H1 (cell line): Measurements from ENCODE around the gene ZNF362. TPM values are rescaled to one million over a fixed set of nuclear protein-coding genes. Genes with fewer than 3 reads are reported as not detected.

ENCODE experiments used
- CTBP2 ChIP-seq: IDR thresholded peaks from 2 replicates; pipeline ENCODE4 v1.7.0; 2011; ENCODE audit warnings: borderline replicate concordance, mild to moderate bottlenecking, moderate library complexity, mixed read lengths, low read length; ENCODE audit not compliant: insufficient read depth, insufficient read length
- HDAC6 ChIP-seq: IDR thresholded peaks from one replicate; pipeline ENCODE4 v1.7.1; 2012; ENCODE audit warnings: low read depth, mild to moderate bottlenecking, inconsistent platforms, low read length, moderate library complexity
- JUND ChIP-seq: IDR thresholded peaks from 2 replicates; pipeline ENCODE4 v1.6.1; 2011; ENCODE audit warnings: mild to moderate bottlenecking, improper control_type of control experiment, low read length
- NRF1 ChIP-seq: IDR thresholded peaks from 2 replicates; pipeline ENCODE4 v1.6.1; 2011; ENCODE audit warnings: mild to moderate bottlenecking, low read depth, low read length, improper control_type of control experiment
- RFX5 ChIP-seq: IDR thresholded peaks from 2 replicates; pipeline ENCODE4 v1.6.1; 2011; ENCODE audit warnings: low read depth, low read length, improper control_type of control experiment, borderline replicate concordance
- SIN3A ChIP-seq, 2 experiments: IDR thresholded peaks in 1 of 2; conservative IDR thresholded peaks in 1 of 2; 2 replicates each; pipeline ENCODE4 v1.6.1; 2011 to 2012; ENCODE audit warnings: low read length in 2 of 2, improper control_type of control experiment in 1 of 2, low read depth in 1 of 2, mild to moderate bottlenecking in 1 of 2
- polyA plus RNA-seq, 7 experiments: library from polyadenylated mRNA; depleted of rRNA in 3 of 7; stranded (reverse) in 5 of 7; unstranded in 2 of 7; fragments of >200 nt in 5 of 7; fragments of 200-250 nt in 2 of 7; gene quantifications; 1 replicate in 5 of 7; 2 replicates in 1 of 7; 4 replicates in 1 of 7; pipeline versions ENCODE4 v1.2.1 to v1.2.3, GENCODE V29; 2011 to 2013; ENCODE audit warnings: missing spikeins in 2 of 7, mixed read lengths in 2 of 7
- total RNA-seq: library from RNA; stranded (reverse); fragmentation: NEBNext Ultra II Directional; extraction: Animal tissue kit (Norgen Biotek cat#: 25700); gene quantifications from 2 replicates; pipeline ENCODE4 v1.2.1, GENCODE V29; 2021
- TF ChIP-seq, protein P1 (sequence below), 3 experiments: IDR thresholded peaks; 1 replicate in 2 of 3; 2 replicates in 1 of 3; pipeline versions ENCODE4 v1.5.1 to v1.6.1; 2011; ENCODE audit warnings: low read length in 3 of 3, mild to moderate bottlenecking in 3 of 3, inconsistent platforms in 2 of 3, low read depth in 1 of 3, moderate library complexity in 1 of 3; ENCODE audit not compliant: insufficient read depth in 1 of 3; ENCODE audit errors: control extremely low read depth in 1 of 3

ZNF362 gene
- total and polyA plus RNA-seq, 2 of the 8 experiments (the other 6 are each of a cell fraction or from before 2014, with no cell fraction given) = 24.2 to 27.8 TPM

DNA sequence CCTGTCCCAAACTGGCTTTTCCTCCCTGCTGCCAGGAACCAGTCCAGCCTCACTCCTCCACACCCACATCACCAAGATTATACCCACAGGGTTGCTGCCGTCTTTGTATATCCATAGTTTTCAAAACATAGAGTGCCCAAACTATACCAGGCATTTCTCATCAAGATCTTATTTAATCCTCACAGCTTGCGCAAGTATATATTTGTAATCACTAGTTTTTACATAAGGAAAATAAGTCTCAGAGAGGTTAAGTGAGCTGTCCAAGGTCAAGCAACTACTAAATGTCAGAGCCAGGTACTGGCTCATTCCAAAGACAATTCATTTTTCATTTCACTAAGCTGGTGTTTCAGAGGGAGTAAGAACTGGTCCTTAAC lies 34.9 kb upstream of the ZNF362 start (continued):
- TF ChIP-seq, protein P1, sequence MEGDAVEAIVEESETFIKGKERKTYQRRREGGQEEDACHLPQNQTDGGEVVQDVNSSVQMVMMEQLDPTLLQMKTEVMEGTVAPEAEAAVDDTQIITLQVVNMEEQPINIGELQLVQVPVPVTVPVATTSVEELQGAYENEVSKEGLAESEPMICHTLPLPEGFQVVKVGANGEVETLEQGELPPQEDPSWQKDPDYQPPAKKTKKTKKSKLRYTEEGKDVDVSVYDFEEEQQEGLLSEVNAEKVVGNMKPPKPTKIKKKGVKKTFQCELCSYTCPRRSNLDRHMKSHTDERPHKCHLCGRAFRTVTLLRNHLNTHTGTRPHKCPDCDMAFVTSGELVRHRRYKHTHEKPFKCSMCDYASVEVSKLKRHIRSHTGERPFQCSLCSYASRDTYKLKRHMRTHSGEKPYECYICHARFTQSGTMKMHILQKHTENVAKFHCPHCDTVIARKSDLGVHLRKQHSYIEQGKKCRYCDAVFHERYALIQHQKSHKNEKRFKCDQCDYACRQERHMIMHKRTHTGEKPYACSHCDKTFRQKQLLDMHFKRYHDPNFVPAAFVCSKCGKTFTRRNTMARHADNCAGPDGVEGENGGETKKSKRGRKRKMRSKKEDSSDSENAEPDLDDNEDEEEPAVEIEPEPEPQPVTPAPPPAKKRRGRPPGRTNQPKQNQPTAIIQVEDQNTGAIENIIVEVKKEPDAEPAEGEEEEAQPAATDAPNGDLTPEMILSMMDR (IDR thresholded peaks at IDR 0.05; ENCODE audit: control extremely low read depth in 1 of 3, insufficient read depth in 1 of 3, low read depth in 1 of 3, low read length in 3 of 3) = no peak
- TF ChIP-seq SIN3A (conservative IDR thresholded peaks at IDR 0.05 in 1 of 2, IDR thresholded peaks at IDR 0.05 in 1 of 2; ENCODE audit: low read depth in 1 of 2, low read length in 2 of 2) (no peak), JUND (no peak), HDAC6 (no peak), CTBP2 (no peak), RFX5 (no peak), NRF1 (no peak)
- TF ChIP-seq, all 59 proteins: peak for 0
